ENCODE data around the gene PLCZ1. TPM values are rescaled to one million over a fixed set of nuclear protein-coding genes. Genes with fewer than 3 reads are reported as not detected.
"Not testable (repeated sequence)": the region's sequence is repeated elsewhere in the genome, so short reads cannot be mapped to it uniquely, and the experiment has no call there.

PLCZ1 gene, protein sequence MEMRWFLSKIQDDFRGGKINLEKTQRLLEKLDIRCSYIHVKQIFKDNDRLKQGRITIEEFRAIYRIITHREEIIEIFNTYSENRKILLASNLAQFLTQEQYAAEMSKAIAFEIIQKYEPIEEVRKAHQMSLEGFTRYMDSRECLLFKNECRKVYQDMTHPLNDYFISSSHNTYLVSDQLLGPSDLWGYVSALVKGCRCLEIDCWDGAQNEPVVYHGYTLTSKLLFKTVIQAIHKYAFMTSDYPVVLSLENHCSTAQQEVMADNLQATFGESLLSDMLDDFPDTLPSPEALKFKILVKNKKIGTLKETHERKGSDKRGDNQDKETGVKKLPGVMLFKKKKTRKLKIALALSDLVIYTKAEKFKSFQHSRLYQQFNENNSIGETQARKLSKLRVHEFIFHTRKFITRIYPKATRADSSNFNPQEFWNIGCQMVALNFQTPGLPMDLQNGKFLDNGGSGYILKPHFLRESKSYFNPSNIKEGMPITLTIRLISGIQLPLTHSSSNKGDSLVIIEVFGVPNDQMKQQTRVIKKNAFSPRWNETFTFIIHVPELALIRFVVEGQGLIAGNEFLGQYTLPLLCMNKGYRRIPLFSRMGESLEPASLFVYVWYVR
- polyA plus RNA-seq (ENCODE audit: insufficient read length in 4 of 4) = 1 to 10 TPM in 2 of 4 donors, under 1 TPM in 2; 0.41 to 1.2 (median 1.0) TPM

DNA sequence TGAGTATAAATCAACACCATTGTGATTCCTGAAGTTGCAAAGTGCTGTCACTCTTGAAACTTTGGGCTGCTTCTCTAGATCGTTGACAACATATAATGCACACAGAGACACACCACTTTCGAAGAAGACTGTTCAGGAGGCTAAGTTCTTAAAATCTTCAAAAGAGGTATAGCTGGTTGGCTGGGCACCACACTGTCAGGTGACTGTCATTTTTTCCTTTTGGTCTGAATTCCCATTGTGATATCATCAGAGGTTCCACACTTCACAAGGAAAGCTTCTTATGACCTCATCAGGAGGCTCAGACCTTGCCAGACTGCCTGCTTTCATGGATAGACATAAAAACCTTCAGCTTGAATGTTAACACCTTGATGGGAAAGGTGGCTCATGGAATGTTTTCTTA lies at the start of gene PLCZ1, which contains the start of gene CAPZA3:
Gene PLCZ1, minus strand, starts transcription at position 194 of the 400 bp plus-strand sequence. CDS start 641 bp downstream, outside the sequence.
Gene CAPZA3, plus strand, starts transcription at position 301 of the 400 bp plus-strand sequence. CDS start 150 bp downstream, outside the sequence.
- no peak for DNase-seq (ENCODE audit: low read depth in 4 of 4, low spot score in 2 of 4)

DNA sequence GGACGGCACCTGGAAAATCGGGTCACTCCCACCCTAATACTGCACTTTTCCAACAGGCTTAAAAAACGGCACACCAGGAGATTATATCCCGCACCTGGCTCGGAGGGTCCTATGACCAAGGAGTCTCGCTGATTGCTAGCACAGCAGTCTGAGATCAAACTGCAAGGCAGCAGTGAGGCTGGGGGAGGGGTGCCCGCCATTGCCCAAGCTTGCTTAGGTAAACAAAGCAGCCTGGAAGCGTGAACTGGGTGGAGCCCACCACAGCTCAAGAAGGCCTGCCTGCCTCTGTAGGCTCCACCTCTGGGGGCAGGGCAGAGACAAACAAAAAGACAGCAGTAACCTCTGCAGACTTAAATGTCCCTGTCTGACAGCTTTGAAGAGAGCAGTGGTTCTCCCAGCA lies 47.7 kb upstream of the PLCZ1 start:
- not testable (repeated sequence) for DNase-seq (ENCODE audit: low read depth in 4 of 4, low spot score in 2 of 4)

DNA sequence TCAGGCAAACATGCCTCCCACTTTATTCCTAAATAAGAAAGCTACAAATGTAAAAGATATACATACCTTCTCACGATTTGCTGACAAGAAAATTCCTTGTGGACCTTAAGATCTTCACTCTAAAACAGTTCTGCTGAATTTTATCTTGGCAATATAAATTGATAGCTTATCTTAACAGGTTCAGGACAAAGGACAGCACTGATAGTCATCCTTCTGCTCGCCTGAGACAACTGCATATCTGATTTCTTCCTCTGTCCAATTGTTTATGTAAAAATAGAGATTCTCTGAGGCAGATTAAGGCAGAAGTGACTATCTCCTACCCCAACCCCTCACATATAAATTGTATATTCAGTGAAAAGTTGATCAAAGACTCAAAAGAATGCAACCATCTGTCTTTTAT lies 45.0 kb upstream of the PLCZ1 start:
- DNase-seq (ENCODE audit: low read depth in 4 of 4, low spot score in 2 of 4) = no peak

DNA sequence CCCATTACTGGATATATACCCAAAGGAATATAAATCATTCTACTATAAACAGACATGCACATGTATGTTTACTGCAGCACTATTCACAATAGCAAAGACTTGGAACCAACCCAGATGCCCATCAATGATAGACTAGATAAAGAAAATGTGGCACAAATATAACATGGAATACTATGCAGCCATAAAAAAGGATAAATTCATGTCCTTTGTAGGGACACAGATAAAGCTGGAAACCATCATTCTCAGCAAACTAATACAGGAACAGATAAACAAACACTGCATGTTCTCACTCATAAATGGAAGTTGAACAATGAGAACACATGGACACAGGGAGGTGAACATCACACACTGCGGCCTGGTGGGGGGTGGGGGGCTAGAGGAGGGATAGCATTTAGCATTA lies 28.7 kb upstream of the PLCZ1 start:
- DNase-seq (ENCODE audit: low read depth in 4 of 4, low spot score in 2 of 4) = not testable (repeated sequence)

DNA sequence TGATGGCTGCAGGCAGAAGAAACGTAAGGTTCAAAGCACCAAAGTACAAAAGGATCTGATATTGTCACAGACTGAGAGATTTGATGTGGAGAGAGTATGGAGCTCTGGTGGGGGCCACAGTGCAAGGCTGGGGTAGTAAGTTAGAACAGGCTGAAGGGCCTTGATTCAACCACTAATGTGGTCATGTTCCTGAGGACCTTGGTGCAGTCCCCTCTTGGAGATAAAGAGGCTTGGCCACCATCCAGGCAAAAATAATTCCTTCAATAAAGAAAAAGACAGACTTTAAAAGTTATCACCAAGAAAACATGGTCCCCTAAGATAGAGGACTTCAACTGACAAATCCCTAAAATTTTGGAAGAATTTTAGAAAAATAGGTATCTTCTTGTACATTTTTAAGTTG lies 17.5 kb upstream of the PLCZ1 start:
- DNase-seq (ENCODE audit: low read depth in 4 of 4, low spot score in 2 of 4) = no peak

DNA sequence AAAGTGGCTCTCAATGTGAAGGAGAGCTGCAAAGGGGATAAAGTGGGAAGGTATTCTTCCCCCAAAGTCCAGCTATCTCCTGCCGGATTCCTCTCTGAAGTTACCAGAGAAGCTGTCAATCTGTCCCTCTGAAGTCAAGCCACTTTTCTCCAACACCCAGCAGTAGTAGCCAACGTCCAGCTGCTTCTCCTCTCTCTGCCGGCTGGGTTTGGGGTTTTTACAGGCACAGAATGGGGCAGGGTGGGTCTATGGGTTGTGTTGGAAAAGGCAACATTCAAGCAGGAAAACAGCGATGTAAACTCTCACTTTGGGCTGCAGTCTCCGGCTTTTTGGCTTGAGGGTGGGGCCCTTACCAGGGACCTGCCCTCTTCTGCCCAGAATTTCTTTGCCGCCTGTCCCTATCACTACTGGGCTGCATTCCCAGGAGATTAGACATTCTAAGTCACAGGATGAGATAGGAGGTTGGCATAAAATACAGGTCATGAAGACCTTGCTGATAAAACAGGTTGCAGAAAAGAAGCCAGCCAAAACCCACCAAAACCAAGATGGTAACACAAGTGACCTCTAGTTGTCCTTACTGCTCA lies 16.4 kb upstream of the PLCZ1 start:
- DNase-seq (ENCODE audit: low read depth in 4 of 4, low spot score in 2 of 4) = no peak

DNA sequence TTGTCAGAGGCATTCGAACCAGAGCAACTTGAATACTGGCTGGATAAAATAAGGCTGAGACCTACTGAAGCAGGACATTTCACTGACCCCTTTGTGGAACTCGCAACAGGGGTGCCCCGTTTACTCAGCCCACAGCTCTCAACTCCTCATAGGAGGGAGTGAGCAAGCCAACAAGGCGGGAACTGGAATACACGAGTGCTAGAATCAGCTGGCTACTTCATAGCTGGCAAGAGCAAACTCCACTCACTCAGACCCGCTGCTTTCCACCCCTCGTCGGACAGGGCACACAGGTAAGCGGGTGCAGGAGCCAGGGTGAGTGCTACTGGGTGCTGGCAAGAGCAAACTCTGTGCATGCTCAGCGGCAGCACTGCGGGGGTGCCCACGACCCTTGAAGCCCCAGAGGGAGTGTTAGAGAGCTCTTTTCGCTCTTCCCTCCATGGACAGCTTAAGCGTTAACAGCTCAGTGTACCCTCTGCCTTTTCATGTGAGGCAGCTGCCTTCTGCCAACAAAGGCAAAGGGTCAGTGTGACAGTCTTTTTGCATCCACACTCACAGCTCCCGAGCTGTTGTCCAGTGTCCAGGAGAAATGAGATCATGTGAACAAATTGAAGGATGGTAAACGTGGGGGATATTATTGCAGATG lies 15.8 kb upstream of the PLCZ1 start:
- no peak for DNase-seq (ENCODE audit: low read depth in 4 of 4, low spot score in 2 of 4)

DNA sequence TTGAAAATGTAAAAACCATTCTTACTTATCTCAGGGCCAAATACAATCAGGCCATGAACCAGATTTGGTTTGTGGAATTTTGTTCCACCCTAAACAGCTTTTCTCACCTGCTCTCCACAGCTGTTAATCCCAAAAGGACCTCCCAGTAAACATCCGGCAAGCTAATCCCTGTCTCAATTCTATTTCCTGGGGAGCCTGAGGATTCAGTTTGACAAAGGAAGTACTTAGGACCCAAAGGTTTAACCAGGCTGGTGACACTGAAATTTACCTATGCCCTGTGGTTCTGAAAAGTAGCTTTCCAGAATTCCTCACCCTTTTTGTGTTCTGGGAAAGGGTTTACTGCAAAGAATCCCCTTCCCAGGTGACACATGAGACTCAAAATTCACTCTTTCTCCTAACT lies 15.1 kb upstream of the PLCZ1 start:
- DNase-seq (ENCODE audit: low read depth in 4 of 4, low spot score in 2 of 4) = no peak

DNA sequence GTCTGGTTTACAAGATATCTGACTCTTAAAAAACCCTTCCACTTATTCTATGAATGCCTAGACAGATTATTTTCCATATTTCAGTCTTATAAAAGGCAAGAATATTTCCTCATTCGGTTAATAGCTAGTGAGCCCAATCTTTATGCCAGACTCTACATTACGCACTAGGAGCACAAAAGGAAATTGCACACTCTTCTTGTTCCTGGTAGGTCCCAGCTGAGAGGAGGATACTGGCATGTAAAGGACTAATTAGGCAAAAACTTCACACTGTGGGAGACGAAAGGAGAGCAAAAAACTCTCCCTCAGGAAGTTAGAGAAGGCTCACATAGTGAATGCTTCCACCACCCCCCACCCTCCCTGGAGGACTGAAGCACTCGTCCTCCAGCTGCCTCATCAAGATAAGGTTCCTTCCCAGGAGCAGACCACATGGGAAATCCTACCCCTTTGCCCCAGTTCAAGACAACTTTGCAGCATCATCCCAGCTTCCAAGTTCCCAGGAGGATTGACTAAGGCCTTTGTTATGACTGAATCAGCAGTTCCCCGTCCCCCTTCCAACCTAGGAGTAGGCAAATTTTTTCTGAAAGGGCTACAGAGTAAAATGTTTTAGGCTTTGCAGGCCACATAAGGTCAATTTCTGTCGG lies 14.6 kb upstream of the PLCZ1 start:
- DNase-seq (ENCODE audit: low read depth in 4 of 4, low spot score in 2 of 4) = no peak

DNA sequence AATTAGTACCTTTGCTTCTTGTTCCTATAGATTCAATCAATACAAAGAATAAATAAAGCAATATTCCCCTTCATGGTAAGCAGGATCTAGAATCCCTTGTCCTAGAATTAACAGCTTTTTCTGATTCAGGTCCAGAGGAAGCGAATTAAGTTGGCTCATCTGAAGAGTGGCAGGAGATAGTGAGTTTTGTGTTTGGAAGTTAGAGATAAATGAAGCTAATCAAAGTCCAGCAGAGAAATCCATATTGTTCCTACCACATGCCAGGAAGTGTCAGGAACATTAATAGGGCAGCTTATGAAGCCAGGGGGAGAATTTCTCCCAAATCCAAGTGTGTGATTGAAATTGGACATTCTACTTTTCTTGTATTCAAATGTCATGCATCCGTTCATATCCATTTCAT lies 14.1 kb upstream of the PLCZ1 start:
- DNase-seq (ENCODE audit: low read depth in 4 of 4, low spot score in 2 of 4) = no peak

DNA sequence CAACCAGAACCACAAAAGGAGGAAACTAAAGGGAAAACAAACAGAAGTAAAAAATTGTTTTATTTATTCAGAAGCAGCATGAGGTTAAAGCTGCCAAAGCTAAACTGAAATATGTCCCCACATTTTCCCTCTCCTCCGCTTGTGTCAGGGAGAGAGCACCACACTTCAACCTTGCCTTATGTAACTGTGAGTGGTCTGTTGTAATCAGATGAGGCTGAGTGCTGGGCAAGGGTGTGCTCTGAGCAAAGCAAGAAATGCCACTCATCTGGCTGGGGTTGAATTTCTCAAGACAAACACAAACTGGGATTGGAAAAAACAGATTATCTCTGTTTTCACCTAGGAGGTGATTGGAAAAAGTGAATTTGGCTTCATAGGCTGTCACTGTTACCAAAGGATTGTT lies 12.3 kb upstream of the PLCZ1 start:
- DNase-seq (ENCODE audit: low read depth in 4 of 4, low spot score in 2 of 4) = no peak

DNA sequence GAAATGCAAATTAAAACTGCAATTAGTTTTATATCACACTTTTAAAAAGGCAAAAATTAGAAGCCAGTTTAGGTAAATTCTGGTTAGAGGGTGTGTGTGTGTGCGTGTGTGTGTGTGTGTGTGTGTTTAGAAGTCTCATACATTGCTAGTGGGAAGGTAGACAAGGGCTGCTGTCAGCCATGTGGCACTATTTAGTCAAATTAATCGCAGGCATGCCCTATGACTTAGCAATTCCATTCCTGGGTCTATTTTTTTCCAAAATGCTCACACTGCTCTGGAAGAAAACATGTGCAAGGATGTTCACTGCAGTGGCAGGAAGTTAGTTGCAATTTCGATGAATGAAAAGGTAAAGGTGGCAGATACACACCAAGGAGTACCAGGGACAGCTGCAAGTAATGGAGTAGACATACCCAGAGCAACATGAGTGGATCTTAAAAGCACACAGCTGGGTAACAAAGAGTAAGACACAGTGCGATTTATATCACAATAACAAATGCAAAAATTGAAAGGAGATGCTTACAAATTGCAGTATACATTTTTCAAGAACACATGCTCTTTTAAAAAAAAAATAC lies 11.7 kb upstream of the PLCZ1 start:
- no peak for DNase-seq (ENCODE audit: low read depth in 4 of 4, low spot score in 2 of 4)

DNA sequence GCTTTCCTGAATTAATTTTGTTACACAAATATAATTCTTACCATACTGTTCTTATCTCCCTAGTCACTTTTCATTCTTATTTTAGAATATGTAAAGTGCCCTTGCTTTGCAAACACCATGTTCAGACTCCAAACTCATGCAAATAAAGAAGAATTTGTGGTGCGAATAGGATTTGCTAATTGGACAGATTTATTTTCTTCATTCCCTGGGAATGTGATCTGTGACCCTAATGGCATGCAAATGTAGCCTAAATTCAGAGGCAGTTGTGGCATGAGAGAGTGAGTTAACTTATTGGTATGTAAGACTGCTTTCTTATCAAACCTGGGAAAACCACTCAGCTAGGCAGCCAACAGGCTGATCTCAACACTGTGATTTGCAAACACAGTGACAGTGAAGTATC lies 10.1 kb upstream of the PLCZ1 start:
- DNase-seq (ENCODE audit: low read depth in 4 of 4, low spot score in 2 of 4) = no peak

DNA sequence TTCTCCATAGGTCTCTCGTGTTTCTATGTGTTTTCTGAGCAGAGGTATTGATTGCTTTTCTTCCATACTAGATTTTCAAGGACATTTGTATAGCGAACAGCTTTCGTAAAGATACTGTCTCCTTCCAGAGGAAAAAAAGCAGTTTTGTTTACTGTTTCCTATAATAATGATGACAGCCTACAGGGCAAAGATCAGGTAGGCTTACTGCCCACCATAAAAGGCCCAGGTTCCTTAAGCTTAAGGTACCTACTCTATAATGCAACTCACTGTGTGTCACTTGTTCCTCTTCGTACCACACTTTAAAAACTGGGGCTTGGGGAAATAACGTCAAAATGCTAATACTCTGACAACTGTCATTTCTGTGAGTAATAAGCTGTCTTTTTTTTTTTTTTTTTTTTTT lies 6.7 kb downstream of the PLCZ1 start:
- DNase-seq (ENCODE audit: low read depth in 4 of 4, low spot score in 2 of 4) = no peak

DNA sequence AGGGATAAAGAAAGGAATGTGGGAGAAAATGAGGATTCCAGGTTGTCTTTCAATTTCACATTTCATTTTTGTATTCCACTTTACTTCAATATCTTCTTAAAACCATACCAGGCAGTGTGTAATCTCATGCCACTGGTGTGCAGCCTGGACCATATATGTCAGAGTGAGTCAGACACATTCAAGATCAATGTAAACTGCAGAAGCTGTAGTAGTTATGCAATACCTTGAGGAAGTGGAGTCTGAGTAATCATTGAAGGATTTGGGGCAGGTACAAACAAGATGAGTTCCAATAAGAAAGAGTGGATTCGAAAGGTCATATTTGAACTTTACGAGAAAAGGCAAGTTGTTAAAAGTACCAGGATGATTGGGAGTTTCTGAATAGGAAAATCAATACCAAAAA lies 14.1 kb downstream of the PLCZ1 start:
- DNase-seq (ENCODE audit: low read depth in 4 of 4, low spot score in 2 of 4) = no peak

DNA sequence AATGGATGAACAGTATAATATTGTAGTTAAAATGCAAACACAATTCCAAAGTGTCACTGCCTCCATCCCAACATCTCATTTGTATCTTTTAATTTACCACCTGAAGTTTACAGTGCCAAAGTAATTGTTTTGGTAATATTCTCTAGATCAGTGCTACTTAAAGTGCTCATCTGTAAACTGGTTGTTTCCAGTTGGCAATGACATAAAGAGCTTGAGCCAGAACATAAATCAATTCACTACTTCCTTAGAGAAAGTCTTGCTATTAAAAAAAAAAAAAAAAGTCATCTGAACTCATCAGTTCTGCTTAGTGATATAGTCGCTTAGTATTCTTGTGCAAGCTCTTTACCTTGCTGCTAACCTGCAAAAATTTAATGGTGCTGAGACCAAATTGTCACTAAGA lies 16.4 kb downstream of the PLCZ1 start:
- DNase-seq (ENCODE audit: low read depth in 4 of 4, low spot score in 2 of 4) = no peak

DNA sequence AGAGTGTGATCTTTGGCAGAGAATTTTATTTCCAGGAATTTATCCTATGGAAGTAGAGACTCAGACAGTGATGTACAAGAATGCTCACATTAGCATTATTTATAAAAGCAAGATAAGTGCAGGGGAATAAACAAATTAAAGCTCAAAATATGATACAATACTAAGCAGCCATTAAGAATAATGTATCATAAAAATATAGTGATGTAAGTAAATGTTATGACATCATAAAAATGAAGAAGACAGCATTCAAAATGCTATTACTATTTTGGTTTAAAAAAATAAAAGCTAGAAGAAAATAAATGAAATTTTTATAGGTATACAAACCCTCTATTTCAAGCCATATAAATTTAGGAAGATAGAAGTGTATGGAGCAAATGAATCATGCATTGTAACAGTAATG lies 17.1 kb downstream of the PLCZ1 start:
- DNase-seq (ENCODE audit: low read depth in 4 of 4, low spot score in 2 of 4) = no peak

DNA sequence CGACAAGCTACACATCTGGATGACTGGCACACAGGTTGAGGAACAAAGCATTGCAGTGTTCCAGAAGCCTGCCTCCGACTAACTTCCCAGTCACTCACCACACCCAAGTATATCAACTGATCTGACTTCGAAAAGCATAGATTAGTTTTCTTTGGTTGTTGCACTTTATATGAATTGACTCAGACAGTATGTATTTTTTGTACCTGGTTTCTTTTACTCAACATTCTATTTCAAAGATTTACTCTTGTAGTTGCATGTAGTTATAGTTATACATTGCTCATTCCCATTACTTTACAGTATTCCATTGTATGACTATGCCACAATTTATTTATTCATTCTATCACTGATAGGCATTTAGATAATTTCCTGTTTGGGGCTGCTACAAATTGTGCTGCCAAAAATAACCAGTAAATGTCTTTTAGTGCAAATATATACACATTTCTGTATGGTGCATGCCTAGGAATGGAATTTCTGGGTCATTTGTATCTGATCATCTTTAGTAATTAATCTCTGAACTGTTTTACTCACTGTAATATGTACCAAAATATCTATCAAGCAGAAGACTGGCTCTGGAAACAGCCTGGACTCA lies 17.8 kb downstream of the PLCZ1 start:
- no peak for DNase-seq (ENCODE audit: low read depth in 4 of 4, low spot score in 2 of 4)

DNA sequence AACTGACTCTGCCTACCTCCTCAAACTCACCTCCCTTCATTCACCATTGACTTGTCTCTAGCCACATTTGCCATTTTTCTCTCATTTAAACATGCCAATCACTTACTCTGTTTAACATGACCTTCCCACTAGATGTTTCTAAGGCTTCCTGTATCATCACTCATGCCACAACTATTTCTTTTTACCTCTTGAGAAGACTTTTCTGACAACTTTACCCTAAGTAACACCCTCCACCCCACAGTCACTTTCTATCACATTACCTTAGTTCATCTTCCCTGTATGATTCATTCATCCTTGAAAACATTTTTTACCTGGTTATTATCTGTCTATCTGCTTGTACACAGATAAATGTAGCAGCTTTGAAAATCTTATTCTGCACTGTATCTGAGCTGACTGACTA lies 19.4 kb downstream of the PLCZ1 start:
- no peak for DNase-seq (ENCODE audit: low read depth in 4 of 4, low spot score in 2 of 4)

DNA sequence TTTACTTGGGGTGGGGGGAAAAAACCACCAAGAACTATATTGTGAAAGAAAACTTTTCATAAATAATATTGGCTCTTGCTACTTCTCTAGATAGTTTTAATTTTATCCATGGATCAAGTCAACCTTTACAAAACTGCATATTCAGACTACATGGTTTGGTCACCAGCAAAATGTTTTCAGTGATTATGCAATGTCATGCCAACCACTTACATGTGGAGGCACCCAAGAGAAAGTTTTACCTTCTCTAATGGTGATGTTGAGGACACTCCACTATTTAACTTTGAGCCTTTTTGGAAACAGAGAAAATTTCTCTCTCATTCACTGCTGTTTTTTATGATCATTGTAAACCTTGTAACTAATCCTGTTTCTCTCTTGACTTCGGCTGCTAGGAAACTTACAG lies 21.6 kb downstream of the PLCZ1 start:
- DNase-seq (ENCODE audit: low read depth in 4 of 4, low spot score in 2 of 4) = no peak
